GM12892 (cell line): ENCODE results near the gene HIP1.

ENCODE experiments used
- DNase-seq: peaks from one replicate; pipeline ENCODE4 v3.0.0; 2011; ENCODE audit not compliant: insufficient read length
- FAIRE-seq: peaks from 2 replicates; lab custom pipeline; 2011; peaks lifted over from hg19 to GRCh38; lab: Jason Lieb, UNC
- POLR2A ChIP-seq: IDR thresholded peaks from 2 replicates; pipeline ENCODE4 v1.6.1; 2011; ENCODE audit warnings: low read depth, low read length, control low read depth
- POLR2AphosphoS5 ChIP-seq: IDR thresholded peaks from 2 replicates; pipeline ENCODE4 v1.6.1; 2011; ENCODE audit warnings: low read depth, low read length, control low read depth
- TAF1 ChIP-seq: IDR thresholded peaks from 2 replicates; pipeline ENCODE4 v1.6.1; 2011; ENCODE audit warnings: low read depth, mild to moderate bottlenecking, control low read depth, low read length, borderline replicate concordance

HIP1 gene

DNA sequence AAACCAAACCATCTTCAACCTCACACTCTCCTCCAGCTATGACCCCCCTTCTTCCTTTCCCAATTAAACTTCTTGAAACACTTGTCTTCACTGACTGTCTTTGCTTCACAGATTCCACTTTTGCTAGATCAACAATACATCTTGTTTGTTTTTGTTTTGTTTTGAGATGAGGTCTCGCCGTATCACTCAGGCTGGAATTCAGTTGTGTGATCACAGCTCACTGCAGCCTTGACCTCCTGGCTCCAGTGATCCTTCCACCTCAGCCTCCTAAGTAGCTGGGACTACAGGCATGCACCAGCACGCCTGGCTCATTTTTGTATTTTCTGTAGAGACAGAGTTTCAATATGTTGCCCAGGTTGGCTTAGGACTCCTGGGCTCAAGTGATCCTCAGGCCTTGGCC, 59.7 kb downstream of the HIP1 start:
- DNase-seq: no peak
- no peak for FAIRE-seq

GRCh38 chr7:75669579-75669978, 69.2 kb downstream of the HIP1 start:
- TF ChIP-seq POLR2A (no peak), TAF1 (no peak), POLR2AphosphoS5 (no peak)
- DNase-seq: no peak
- no peak for FAIRE-seq

More for the DNA sequence above, 59.7 kb downstream of the HIP1 start:
- TF ChIP-seq POLR2AphosphoS5 (no peak), POLR2A (no peak), TAF1 (no peak)

- DNase-seq (no peak), FAIRE-seq (no peak)
- no peak for TF ChIP-seq POLR2AphosphoS5
Measured at GRCh38 chr7:75667938-75668337, 70.8 kb downstream of the HIP1 start.

- TF ChIP-seq POLR2A: no peak
- no peak for TF ChIP-seq TAF1
- TF ChIP-seq POLR2AphosphoS5: no peak
Measured at GRCh38 chr7:75663302-75663907, 75.3 kb downstream of the HIP1 start.

DNA sequence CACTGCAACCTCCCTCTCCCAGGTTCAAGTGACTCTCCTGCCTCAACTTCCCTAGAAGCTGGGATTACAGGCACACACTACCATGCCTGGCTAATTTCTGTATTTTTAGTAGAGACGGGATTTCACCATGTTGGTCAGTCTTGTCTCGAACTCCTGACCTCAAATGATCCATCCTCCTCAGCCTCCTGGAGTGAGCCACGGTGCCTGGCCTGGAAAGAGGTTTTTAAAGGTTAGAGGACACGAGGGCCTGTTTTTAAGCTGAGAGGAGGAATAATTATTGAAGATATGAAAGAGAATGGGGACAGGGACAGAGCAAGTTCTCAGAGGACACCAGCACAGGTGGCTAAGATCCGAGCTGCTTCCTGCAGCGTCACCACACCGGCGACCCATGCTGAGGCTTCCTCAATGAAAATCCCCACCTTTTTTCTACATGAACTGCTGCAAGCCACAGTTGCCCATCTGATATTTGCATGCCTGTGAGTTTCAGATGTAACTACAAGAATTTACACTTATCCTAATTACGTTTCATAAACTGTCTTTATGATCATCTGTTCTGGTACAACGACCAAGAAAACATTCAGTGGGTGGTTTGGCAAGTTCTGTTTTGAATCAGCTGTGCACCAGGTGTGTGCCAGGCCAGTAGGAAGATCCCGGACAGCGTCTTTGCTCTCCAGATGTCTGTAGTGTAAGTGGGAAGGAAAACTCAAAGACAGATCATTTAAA, 76.0 kb downstream of the HIP1 start:
- DNase-seq (peak; percentile 54), FAIRE-seq (peak; percentile 92)
- TF ChIP-seq POLR2A (peak; percentile 44; the same call in 1 of the 2 replicates), POLR2AphosphoS5 (no peak), TAF1 (no peak)

More at GRCh38 chr7:75663302-75663907, 75.3 kb downstream of the HIP1 start:
- no peak for FAIRE-seq
- no peak for DNase-seq

DNA sequence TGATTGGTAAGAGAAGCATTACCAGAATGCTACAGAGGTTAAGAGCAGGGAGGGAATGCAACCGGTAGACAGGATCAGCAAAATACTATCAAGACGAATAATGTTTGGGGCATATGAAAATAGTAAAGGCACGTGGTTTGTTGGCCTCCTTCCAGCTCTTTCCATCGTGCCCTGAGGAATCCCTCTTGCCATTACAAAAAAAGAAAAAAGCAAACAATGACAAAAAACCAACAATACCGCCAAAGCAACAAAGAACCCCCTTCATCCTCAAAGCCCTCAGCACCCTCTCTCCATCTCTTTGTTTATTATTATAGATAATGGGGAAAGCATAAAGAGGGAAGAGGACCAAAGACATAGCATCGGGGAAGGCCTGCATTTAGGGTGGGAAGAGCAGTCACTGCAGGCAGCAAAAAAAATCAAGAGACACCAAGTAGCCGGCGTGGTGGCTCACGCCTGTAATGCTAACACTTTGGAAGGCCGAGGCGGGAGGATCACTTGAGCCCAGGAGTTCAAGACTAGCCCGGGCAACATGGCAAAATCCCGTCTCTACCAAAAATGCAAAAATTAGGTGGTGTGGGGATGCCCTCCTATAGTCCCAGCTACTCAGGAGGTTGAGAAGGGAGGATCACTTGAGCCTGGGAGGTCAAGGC, 78.0 kb downstream of the HIP1 start:
- FAIRE-seq (no peak), DNase-seq (no peak)
- TF ChIP-seq TAF1 (no peak), POLR2AphosphoS5 (no peak), POLR2A (no peak)

DNA sequence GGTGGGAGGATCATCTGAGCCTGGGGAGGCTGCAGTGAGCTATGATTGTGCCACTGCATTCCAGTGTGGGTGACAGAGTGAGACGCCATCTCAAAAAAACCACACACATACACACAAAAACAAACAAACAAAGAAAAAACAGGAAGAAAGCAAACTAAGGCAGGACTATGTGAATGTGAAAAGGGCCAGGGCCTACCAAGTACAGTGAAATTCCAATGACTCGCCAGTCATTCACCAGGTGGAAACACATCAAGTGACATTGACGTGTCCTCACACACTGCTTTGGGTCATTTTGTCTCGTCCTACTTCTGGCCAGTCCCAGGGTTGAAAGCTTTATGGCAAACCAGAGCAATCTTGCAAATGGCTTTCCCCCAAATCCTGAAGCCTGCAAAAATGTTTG, 79.9 kb downstream of the HIP1 start:
- TF ChIP-seq POLR2A (no peak), TAF1 (no peak), POLR2AphosphoS5 (no peak)
- DNase-seq: no peak
- no peak for FAIRE-seq

GRCh38 chr7:75658369-75658768, 80.4 kb downstream of the HIP1 start:
- TF ChIP-seq TAF1 (no peak), POLR2A (no peak)
- no peak for FAIRE-seq
- no peak for DNase-seq

DNA sequence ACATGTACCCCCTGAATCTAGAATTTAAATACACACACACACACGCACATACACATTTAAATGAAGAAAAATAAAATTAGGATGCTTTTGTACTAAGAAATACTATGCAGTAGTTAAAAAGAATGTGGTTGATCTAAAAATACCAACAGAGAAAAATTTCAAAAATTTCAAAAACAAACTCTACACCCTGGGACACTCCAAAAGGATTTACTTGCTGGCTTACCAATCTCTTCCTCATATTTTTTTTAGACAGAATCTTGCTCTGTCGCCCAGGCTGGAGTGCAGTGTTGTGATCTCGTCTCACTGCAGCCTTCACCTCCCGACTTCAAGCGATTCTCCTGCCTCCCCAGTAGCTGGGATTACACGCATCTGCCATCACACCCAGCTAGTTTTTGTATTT, 80.9 kb downstream of the HIP1 start:
- DNase-seq: no peak
- FAIRE-seq: no peak
- TF ChIP-seq TAF1: no peak
- TF ChIP-seq POLR2AphosphoS5: no peak
- no peak for TF ChIP-seq POLR2A

- TF ChIP-seq POLR2A (no peak), POLR2AphosphoS5 (no peak), TAF1 (no peak)
- FAIRE-seq: no peak
- DNase-seq: no peak
Measured at GRCh38 chr7:75656740-75657139, 82.0 kb downstream of the HIP1 start.

- no peak for FAIRE-seq
- TF ChIP-seq TAF1 (no peak), POLR2A (no peak), POLR2AphosphoS5 (no peak)
- no peak for DNase-seq
Measured at GRCh38 chr7:75655536-75655935, 83.2 kb downstream of the HIP1 start.
